GM18511 (cell line): ENCODE measurements around the gene CTNNA2.

ENCODE experiments used
- ATAC-seq: cut with Tn5 transposase; IDR thresholded peaks from one replicate; pipeline ENCODE4 v1.9.1; 2021; ENCODE audit warnings: mild to moderate bottlenecking, moderate library complexity; ENCODE audit not compliant: unreplicated experiment

The CTNNA2 gene

DNA sequence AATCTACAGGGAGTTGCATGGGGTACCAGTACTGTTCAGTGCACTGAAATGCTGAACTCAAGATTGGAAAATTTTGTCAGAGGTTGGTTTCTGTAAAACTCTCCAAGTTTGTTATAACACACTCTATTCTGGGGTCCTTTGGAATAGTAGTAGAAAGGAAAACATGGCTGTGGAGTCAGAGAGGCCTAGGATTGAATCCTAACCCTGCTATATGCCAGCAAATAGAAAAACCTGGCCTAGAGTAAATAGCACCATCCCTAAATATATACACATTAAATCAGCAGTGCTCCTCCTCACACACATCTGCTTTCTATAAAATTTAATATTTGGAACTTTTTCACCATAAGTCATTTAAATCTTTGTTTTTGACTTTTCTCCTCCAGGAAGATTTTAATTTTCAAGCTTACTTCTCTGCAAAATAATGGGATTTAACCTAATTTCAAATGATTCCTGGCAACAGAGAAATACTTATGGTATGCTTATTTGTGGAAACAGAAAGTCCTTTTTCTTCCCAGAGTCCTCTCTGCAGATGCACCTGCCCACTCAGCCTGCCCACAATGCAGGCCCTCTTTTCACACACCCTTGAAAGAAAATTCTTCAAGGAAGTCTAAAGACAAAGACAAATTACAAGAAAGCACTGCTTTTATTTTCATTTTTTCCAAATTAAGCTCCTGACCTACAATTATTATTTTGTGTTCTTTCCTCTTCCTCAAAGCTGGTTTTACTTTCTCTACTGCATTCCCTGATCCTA lies 989.2 kb downstream of the CTNNA2 start:
- no peak for ATAC-seq

DNA sequence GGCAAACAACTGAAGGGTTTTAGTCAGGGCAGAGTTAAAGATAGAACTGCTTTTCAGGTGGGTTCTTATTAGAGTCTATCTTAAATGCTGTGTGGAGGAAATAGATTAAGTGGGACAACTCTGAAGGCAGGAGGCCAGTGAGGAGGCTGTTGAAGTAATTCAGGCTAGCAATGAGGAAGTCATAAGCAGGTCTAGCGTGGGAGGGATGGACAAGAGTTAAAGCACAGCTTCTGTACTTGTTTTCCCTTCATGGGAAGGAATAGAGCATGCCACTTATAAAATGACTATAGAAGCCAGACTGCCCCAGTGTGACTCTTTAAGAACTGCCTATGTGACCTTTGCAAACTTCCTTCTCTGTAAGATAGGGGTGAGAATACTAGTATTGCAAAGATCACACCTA lies 993.7 kb downstream of the CTNNA2 start:
- ATAC-seq, result no peak

DNA sequence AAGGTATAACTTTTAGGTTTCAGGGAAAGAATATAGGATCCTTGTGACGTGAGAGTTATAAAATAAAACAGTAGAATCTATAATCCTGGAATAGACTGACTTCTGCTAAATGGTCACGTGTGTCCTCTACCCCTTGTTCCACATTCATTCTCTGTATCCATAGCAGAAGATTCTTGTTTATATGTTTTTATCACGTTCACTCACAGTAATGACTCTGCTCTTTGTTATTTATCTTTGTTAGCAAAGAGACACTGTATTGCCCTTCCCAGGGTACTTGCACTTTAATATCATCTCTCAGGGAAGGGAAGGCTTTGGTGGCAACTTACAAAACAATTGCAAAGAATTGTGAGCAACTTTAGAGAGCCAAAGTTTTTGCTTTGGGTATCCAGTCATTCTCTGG lies 997.9 kb downstream of the CTNNA2 start:
- ATAC-seq, result no peak

DNA sequence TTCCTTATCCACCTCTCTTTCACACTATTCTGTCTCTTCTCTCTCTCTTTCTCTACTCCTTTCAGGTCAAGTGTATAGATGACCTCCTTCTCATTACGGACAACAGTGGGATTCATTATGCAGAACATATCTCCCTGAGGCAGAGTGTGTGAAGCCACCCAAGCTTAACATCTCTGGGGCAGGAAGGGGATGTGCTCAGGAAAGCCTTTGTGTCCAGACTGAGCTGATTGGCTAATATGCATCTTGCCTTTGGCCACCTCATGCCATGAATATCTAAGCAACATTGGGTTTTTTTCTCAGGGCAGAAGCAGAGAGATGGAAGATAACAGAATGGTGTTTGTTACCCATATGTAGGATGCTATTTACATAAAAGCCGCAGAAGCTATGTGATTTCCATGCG lies 1003.1 kb downstream of the CTNNA2 start:
- ATAC-seq, result no peak

DNA sequence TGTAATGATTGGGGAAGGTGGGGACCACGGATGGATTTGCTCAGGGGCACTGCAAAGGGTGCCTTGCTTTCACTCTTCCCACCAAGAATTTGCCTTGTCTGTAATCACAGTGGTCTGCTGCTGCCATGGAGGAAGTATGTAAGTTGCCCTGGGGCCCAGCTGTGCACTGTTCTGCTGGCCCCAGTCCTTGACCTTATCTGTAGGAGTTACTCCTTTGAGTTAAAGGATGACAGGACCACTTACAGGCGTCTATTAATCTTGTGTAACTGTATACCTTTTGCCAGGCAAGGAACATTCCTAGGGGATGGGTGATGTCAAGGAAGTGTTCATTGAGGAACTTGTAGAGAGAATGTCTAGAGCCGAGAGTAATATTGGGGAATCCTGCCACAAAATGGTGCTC lies 1004.5 kb downstream of the CTNNA2 start:
- ATAC-seq, result no peak

DNA sequence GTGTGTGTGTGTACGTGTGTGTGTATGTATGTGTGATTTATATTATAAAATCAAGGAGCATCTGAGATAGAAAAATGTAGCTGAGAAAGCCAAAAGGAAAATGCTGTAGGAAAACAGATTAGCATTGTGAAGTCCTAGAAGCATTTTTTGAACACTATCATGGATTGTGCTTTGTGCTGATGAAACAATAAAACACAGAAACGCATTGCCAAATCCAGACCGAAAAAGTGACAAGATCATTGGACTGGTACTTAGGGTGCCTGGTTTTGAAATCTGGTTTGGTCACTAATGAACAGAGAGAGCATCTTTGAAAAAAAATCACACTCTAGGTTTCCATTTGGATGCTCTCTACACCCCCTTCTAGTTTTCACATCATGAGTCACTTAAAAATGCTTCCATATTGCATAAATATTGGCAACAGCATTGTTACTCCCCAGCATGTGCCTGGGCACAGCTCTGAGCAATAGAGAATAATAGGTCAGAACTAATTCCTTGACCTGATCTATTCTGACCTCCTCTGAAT lies 1006.3 kb downstream of the CTNNA2 start:
- no peak for ATAC-seq

DNA sequence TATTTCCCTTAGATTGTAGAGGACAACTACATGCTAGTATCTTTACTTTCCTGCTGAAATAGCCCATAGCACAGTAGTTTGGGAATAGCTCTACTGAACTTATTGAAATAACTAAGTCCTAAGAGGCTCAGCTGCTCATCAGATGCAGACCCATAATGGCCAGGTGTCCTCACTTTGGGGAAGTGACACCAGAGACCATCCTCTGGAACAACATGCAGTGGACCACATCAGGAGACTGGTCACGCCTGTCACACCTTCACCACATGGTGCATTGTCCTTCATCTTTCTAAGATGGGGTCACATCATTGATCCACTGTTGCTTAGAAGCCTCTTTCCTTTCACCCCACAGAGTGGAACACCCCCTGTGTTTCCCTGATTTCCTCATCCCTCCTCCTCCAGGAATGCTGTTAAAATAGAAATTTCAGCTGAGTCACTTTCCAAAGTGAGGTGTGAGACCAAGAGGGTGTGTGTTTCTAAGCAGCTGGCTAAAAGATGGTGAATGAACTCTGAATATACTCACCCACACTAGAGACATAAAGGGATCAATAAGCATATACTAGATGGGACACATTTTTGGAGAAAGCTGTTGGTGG lies 1006.9 kb downstream of the CTNNA2 start:
- ATAC-seq, result no peak

DNA sequence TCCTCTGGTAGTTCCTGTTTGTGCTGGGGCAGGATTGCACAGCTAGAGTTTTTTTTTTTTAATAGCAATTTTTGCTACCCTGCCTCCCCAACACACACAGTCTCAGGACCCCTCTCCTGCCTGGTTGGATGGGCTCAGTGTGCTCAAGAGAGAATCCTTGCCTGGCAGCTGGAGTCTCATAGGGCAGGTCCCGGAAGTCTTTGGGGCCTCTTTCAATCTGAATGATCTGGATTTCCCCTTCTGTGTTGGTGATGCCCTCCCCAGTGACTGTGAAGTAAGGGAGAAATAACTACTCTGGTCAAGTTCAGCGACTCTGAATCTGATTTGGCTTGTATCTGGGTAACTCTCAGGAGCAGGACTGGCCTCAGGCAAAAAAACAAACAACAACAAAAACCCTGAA lies 1012.3 kb downstream of the CTNNA2 start:
- peak; percentile 80 for ATAC-seq

DNA sequence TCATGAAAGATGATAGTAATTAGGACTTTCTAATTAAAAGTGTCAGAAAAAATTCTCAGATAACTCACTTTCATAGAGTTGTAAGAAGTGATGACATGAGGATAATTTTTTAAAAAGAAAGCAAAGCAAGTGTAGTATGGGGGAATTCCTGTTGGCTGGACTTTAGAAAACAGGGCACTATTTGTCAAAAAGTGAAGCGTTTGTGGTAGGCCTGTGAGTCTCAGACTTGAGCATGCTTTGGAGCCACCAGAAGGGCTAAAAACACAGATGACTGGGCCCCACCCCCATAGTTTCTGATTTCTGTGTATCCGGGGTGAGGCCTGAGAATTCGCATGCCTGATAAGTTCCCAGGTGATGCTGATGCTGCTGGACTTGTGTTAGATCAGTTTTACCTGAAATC lies 1014.3 kb downstream of the CTNNA2 start:
- no peak for ATAC-seq

DNA sequence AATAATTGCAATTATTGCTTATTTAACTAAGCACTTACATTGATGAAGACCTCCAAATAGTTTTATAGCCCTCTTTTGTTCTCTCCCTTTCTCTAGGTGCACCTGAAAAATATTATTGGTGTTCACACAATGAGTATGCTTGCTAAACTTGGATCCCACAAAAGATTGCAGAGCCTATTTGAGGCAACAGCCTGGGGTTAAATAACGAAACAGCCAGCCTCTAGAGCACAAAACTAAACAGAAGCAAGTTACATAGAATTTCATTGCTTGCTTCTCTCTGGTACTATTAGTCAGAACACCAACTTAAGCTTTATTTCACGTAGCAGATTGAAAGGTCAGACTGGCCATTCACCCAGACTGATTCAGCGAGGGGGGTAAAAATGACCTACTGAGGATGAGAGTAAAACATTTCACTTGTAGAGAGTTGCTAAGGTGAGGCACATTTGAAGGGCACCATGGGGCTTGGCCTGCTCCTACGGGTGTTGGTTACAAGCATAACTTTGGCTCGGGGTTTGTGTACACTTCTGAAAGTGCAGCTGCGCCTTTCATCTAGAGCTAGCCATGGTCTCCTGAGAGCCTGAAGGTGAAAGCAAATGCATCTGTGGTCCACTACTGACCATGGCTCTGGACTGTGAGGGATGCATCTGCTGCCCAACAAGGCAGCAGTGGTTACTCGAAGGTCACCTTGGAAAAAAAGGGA lies 1016.8 kb downstream of the CTNNA2 start:
- peak; percentile 8 for ATAC-seq

DNA sequence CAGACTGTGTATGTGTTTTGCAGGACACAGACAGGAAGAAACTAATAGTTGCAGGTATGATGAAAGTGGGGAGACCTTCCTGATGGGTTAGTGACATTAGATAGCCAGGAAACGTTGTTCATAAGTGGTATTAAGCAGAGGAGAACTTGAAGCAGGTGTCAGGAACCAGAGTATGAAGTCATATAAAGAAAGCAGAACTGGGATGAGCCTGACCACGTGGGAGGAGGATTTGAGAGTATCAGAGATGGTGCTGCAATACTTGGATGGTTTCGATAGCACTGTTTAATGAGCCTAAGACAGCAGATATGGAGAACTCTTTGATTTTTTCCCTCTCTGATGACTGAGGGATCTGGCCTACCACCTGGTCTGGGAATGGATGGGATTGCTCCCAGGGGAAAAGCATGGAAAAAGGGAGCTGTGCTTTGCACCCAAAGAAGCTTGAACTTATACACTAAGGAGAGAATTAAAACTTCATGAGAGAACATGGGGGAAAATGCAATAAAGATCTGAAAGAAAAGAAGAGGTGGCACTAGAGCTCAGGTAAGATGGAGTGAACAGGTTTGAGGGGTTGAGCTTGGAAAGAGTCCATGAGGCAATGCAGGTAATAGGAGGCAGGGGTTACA lies 1017.7 kb downstream of the CTNNA2 start:
- ATAC-seq, result peak; percentile 67

DNA sequence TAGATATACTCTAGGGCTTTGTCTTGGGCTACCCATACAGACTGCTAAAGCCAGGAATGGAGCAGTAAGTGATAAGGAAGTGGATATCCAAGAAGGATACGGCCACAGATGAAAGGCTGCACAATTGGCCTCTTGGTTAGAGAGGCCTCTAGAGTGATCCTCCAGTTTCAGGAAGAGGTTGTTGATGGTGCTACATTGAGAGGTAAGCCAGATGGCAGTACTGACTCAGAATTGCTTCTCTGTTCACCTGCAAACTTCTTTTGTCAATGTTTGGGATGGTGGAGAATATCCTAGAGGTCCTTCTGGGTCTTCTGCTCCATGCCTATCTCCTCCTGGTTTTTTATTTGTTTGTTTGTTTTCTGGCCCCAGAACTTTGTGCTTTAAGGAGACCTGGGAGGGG lies 1018.5 kb downstream of the CTNNA2 start:
- no peak for ATAC-seq

DNA sequence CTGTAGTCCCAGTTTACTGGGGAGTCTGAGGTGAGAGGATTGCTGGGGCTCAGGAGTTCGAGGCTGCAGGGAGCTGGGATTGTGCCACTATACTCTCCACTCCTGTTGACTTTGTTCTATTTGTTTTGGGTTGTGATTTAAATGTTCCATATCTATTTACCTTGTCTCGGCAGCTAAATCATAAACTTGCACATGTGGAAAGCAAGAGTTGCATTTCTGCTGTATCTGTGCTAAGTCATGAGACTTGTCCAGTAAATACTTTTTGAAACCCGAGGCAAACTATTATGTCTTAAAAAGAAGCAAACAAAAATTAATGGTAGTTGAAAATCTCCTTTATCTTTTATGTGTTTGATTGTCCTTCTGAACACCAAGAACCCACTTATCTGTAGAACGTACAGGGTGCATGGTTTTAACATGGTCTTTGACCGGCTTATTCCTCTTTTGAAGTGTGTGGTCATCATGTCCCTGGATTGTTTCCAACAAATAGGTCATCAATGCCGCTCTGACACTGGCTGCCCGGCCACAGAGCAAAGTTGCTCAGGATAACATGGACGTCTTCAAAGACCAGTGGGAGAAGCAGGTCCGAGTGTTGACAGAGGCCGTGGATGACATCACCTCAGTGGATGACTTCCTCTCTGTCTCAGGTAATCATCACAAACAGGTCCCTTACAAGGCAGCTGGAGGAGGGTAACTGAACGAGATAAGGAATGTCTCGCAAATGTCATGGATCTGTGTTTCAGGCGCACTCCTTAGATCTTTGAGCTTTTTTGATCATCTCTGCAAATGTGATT lies 1032.8 kb downstream of the CTNNA2 start:
- no peak for ATAC-seq

DNA sequence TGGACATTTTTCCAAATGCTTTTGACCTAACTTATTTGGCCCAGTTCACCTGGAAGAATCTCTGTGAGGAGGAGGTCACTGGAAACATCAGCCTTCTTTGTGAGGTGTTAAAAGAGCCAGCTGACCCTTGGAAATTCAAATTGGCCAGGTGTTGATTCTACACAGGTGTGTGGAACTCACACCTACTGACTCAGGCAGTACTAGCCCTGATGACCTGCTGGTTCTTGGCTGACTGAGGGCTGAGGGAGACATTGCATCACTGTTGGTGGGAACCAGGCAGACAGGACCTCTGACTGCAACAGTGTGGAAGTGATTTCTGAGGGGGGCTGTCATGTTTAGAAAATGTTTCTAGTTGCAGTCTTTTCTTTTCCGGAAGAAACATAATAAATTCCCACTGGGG lies 1033.9 kb downstream of the CTNNA2 start:
- no peak for ATAC-seq

DNA sequence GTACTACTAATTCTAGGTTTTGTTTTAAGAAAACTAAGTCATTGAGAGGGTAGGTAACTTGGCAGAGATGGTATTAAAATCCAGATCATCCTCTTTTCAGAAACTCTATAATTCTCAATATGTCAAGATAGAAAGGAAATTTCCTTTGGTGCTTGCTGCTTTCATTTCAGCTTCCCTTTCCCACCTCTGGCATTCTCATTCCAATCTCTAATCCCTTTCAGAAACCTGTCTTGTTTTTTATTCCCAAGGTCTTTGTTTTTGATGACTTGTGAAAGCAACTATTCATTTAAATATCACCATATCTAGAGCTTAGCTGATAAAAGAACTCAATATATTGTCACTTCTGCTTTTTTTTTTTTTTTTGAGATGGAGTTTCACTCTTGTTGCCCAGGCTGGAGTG lies 1034.5 kb downstream of the CTNNA2 start:
- ATAC-seq, result no peak

DNA sequence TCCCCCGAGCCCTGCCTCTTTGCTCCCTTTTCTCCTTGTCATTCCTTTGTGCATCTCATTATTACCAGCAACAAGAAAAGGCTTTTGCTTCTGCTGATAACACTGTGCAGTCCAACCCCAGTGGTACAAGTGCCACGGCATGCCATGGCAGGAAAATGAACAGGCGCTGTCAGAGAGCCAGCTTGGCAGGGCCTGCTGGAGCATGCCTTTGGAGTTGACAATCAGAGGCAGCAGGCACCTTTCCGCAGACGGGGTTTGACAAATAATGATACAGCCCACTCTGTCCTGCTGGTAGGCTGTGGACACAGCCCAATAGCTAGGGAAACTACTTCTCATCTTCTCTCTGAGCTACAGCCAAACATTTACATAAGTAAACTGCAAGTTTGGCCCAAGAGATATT lies 1035.6 kb downstream of the CTNNA2 start:
- no peak for ATAC-seq

DNA sequence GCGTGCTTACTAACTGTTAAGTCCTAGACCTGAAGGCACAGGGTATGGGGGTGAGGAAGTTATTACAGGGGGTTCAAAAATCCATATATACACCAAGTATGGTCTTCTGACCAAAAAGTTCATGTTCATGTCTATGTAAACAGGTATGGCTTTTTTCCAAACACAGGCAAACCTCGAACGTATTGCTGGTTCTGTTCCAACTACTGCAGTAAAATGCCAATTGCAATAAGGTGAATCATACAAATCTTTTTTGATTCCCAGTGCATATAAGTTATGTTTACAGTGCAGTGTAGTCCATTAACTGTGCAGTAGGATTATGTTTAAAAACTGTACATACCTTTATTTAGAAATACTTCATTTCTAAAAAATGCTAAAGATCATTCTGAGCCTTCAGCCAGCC lies 1037.0 kb downstream of the CTNNA2 start:
- ATAC-seq, result no peak

DNA sequence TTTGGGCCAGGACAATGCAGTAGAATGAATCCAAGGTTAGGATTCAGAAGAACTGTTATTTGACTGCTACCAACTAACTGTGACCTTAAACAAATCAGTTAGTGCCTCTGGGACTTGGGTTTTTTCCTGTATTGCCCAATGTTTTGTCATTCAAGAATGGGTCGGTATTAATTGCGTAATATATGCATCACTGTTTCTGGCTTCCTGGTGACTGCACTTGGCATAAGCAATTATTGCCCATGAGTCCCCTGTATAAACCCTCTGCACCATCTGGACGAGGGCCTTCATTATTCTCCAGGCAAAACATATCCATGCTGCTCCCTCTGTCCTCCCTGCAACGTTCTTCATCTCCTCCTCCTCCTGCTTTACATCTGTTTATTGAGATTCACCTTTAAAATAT lies 1047.5 kb downstream of the CTNNA2 start:
- no peak for ATAC-seq

DNA sequence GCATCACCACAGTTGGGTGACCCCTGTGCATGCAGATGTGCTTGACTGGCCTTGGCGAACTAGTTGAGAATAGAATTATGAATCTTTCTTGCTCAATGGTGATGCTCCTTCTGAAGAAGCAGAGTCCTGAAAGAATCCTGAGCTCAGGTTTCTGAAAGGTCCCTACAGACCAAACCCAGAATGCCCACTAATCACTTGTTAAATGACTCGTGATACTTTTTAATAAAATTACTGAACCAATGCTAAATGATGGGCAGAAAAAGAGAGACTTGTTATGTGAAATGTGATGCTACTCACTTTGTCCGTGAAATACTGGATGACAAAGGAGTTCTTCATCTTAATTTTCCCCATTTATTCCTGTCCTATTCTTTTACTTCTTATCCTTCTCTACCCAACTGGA lies 1055.2 kb downstream of the CTNNA2 start:
- no peak for ATAC-seq

DNA sequence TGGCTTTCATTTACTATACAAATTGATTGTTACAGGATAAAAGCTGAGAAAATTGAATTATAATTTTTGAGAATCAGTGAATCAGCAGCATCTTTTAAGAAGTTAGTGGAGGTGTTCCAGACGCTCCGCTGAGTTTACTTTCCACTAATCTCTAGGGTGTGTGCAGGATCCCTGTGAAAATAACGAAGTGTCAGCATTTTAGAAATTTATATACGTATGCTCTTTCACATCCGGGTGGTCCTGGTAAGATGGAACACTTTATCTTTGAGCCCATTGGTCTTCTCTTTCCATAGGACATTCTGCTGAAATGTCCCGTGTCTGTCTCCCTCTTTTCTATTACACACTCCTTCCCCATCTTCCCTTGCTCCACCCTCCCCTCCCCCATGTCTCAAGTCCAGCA lies 1060.3 kb downstream of the CTNNA2 start:
- no peak for ATAC-seq

DNA sequence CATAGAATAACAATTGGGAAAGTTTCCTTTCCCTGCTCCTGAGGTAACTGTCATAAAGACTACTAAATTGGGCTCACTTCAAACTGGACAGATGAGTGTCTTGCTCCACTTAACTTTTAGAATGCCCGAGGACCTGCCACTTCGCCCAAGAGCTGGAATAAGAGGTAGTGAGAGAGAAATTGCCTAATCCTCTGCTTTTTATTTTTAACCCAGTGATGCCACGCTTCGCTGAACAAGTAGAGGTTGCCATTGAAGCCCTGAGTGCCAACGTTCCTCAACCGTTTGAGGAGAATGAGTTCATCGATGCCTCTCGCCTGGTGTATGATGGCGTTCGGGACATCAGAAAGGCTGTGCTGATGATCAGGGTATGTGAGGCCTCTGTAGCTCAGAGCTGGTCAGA lies 1061.1 kb downstream of the CTNNA2 start:
- ATAC-seq, result no peak
